ENCODE results near the gene POLN.
"Not testable (repeated sequence)": the region's sequence is repeated elsewhere in the genome, so short reads cannot be mapped to it uniquely, and the experiment has no call there.

The POLN gene

GRCh38 chr4:2040391-2041238, 201.3 kb downstream of the POLN start:
- no peak for DNase-seq (ENCODE audit: low read depth)

- no peak for DNase-seq (ENCODE audit: low read depth)
These were observed 205.1 kb downstream of the POLN start for GRCh38 chr4:2036866-2037265.

GRCh38 chr4:2036327-2036726, 205.6 kb downstream of the POLN start:
- no peak for DNase-seq (ENCODE audit: low read depth)

- not testable (repeated sequence) for DNase-seq (ENCODE audit: low read depth)
These were observed 210.8 kb downstream of the POLN start for GRCh38 chr4:2031161-2031560.

GRCh38 chr4:2027120-2027519, 214.8 kb downstream of the POLN start:
- DNase-seq (ENCODE audit: low read depth): not testable (repeated sequence)

- no peak for DNase-seq (ENCODE audit: low read depth)
These were observed 216.1 kb downstream of the POLN start for GRCh38 chr4:2025817-2026216.

GRCh38 chr4:2024683-2025082, 217.2 kb downstream of the POLN start:
- DNase-seq (ENCODE audit: low read depth): no peak

Data from HS-5 (cell line).